Adrenal gland (tissue), 12 donors: ENCODE data around the gene SLC4A9. TPM values are rescaled to one million over a fixed set of nuclear protein-coding genes. Genes with fewer than 3 reads are reported as not detected.

Source experiments
- DNase-seq, 7 donors: peaks; one replicate each; pipeline ENCODE4 v3.0.0-alpha.2; 2019 to 2020
- H3K27ac ChIP-seq, 5 donors: fragments of 200-600 bp; sonication (generic) in 4 of 5; 1 replicate in 3 of 5; 2 replicates in 2 of 5; pipeline versions ENCODE4 v1.5.1 to v1.8.0; 2016 to 2020; ENCODE audit warnings: mild to moderate bottlenecking in 1 of 5
- H3K27me3 ChIP-seq: fragments of 200-600 bp; 2 replicates; pipeline ENCODE4 v1.8.0; 2021
- H3K36me3 ChIP-seq, 2 donors: fragments of 200-600 bp; replicated peaks in 1 of 2; 1 replicate in 1 of 2; 2 replicates in 1 of 2; pipeline versions ENCODE4 v1.5.1 to v1.8.0; 2018 to 2022
- H3K4me1 ChIP-seq, 2 donors: fragments of 200-600 bp; replicated peaks in 1 of 2; 1 replicate in 1 of 2; 2 replicates in 1 of 2; pipeline versions ENCODE4 v1.5.1 to v1.8.0; 2018 to 2021
- H3K4me3 ChIP-seq, 4 donors: fragments of 200-600 bp; sonication (generic) in 3 of 4; one replicate each; pipeline ENCODE4 v1.5.1; 2016 to 2018
- H3K9me3 ChIP-seq, 3 donors: fragments of 200-600 bp; sonication (generic) in 1 of 3; replicated peaks in 1 of 3; 1 replicate in 2 of 3; 2 replicates in 1 of 3; pipeline versions ENCODE4 v1.5.1 to v1.8.0; 2016 to 2021
- POLR2A ChIP-seq, 2 donors: fragments of 450-650 bp; IDR thresholded peaks; one replicate each; pipeline ENCODE4 v1.6.1; 2017; ENCODE audit warnings: antibody characterized with exemption in 2 of 2, mild to moderate bottlenecking in 2 of 2, moderate library complexity in 1 of 2
- WGBS, 4 donors: extraction: QIAGEN DNeasy Blood & Tissue Kit in 2 of 4; methylation state at CpG; one replicate each; pipeline versions ENCODE4 v1.1.5 to v1.1.7; 2013 to 2017; 5-methylcytosine and 5-hydroxymethylcytosine counted together
- intact Hi-C, 2 donors: fragments of 100-400 bp; cut with DNase I; formaldehyde crosslinking; loops; one replicate each; pipeline versions ENCODE4 v1.14.1 to v1.15.0; 2022 to 2023
- polyA plus RNA-seq, 3 donors: library from polyadenylated mRNA; stranded (reverse); fragments of 200-250 nt in 2 of 3; fragments of 350-450 nt in 1 of 3; fragmentation: Illumina TruSeq in 1 of 3; extraction: RNeasy Lipid Tissue Mini Kit (QIAGEN cat#74804) in 1 of 3; gene quantifications; one replicate each; pipeline ENCODE4 v1.2.3, GENCODE V29; 2013 to 2014
- total RNA-seq, 9 donors: library from RNA; depleted of rRNA in 4 of 9; stranded (reverse); fragments of >200 nt in 4 of 9; fragments of 120-200 nt in 1 of 9; fragmentation: NEBNext Ultra II Directional in 1 of 9; extraction: Animal tissue kit (Norgen Biotek cat#: 25700) in 1 of 9; gene quantifications; one replicate each; pipeline versions ENCODE4 v1.1.0 to v1.2.4, GENCODE V29; 2013 to 2023
- TF ChIP-seq, protein P1 (sequence below), 6 experiments: fragments of 450-650 bp in 4 of 6; fragments of 200-600 bp in 2 of 6; sonication (generic) in 1 of 6; IDR thresholded peaks; 1 replicate in 5 of 6; 2 replicates in 1 of 6; pipeline versions ENCODE4 v1.5.1 to v1.8.0; 2016 to 2021; ENCODE audit warnings: antibody characterized with exemption in 6 of 6, mild to moderate bottlenecking in 2 of 6, moderate library complexity in 1 of 6
- donor health status: healthy with polysubstance abuse.
- donor health status: Bipolar disorder and iron deficiency.
- donor health status: DM: yes; HTN: yes; CAD: no.
- donor health status: DM: no; HTN: no; CAD: no.
- donor health status: DM: no; HTN: no; CAD: no.
- donor health status: DM: yes; HTN: yes; CAD: no.

Gene SLC4A9
- total and polyA plus RNA-seq, 12 donors, result 0.13 to 0.32 TPM; not detected in 10

DNA sequence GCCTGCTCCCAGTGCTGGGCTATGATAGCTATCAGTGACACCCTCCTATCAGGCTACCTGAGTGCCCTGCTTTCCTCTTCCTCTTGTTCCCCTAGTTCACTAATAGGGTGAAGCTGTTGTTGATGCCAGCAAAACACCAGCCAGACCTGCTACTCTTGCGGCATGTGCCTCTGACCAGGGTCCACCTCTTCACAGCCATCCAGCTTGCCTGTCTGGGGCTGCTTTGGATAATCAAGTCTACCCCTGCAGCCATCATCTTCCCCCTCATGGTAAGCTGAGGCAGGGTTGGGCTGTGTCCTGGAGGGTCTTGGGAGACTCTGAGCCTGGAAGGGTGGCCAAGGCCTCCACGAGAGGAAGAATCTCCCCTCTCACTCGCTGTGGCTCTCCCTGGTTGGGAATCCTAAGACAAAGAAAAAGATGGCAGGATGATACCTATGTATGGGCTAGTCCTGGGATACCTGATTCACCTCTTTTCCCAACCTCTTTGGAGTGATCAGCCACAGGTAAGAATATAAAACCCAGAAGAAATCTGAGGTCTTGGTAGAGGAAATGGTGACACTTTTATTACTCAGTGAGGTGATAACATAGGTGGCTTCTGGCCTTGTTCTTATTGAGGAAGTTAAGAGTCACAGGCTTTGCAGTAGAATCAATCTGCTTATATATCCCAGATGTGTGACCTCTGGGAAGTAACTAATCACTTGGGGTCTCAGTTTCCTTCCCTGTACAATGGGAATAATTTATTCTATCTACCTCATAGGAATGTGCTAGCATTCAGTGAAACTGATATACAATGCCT is 11.6 kb downstream of the SLC4A9 start:
- Histone ChIP-seq H3K4me3 (no peak overlapping the region), H3K27me3 (no peaks in the 10 kb centered on the region), H3K36me3 (no peaks in the 10 kb centered on the region), H3K4me1 (no peaks in the 10 kb centered on the region), H3K27ac (no peak overlapping the region), H3K9me3 (no peaks in the 10 kb centered on the region)
- no peak for DNase-seq
- intact Hi-C loops, result no loop called here
- no peak for TF ChIP-seq POLR2A (IDR thresholded peaks at IDR 0.05)
- TF ChIP-seq, protein P1, sequence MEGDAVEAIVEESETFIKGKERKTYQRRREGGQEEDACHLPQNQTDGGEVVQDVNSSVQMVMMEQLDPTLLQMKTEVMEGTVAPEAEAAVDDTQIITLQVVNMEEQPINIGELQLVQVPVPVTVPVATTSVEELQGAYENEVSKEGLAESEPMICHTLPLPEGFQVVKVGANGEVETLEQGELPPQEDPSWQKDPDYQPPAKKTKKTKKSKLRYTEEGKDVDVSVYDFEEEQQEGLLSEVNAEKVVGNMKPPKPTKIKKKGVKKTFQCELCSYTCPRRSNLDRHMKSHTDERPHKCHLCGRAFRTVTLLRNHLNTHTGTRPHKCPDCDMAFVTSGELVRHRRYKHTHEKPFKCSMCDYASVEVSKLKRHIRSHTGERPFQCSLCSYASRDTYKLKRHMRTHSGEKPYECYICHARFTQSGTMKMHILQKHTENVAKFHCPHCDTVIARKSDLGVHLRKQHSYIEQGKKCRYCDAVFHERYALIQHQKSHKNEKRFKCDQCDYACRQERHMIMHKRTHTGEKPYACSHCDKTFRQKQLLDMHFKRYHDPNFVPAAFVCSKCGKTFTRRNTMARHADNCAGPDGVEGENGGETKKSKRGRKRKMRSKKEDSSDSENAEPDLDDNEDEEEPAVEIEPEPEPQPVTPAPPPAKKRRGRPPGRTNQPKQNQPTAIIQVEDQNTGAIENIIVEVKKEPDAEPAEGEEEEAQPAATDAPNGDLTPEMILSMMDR (IDR thresholded peaks at IDR 0.05), result no peak
- WGBS, 4 donors, result 75 to 96% (median 86%) methylated on average over 3 of the region's 3 CpGs

- no peak overlapping the region for H3K27ac ChIP-seq
- no peak for TF ChIP-seq POLR2A (IDR thresholded peaks at IDR 0.05)
- TF ChIP-seq, protein P1 (IDR thresholded peaks at IDR 0.05), result peak; percentile 70 to 85 (median 76)
- DNase-seq, result peak; percentile 62 to 85 (median 76)
- H3K9me3 ChIP-seq, result no peaks in the 10 kb centered on the region
- no peaks in the 10 kb centered on the region for H3K4me1 ChIP-seq
- no peak overlapping the region for H3K4me3 ChIP-seq
- intact Hi-C loops, result no loop called here
- H3K27me3 ChIP-seq, result no peaks in the 10 kb centered on the region
- 4 to 6% (median 5%) methylated on average over 2 of the region's 2 CpGs for WGBS, 4 donors
- H3K36me3 ChIP-seq, result no peaks in the 10 kb centered on the region
Measured at GRCh38 chr5:140372971-140373487, 13.0 kb downstream of the SLC4A9 start.

DNA sequence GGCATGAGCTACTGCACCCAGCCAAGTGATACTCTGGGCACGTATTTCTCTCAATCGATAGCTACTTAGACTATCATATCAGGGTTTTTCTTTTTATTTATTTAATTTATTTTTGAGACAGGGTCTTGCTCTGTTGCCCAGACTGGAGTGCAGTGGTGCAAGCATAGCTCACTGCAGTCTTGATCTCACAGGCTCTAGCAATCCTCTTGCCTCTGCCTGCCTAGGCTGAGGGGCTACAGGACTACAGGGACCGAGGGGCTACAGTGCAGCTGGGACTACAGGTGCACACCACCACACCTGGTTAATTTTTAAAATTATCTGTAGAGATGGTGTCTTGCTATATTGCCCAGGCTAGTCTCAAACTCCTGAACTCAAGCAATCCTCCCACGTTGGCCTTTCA is 21.4 kb downstream of the SLC4A9 start:
- TF ChIP-seq, protein P1 (IDR thresholded peaks at IDR 0.05), result no peak
- TF ChIP-seq POLR2A (IDR thresholded peaks at IDR 0.05), result no peak
- Histone ChIP-seq H3K36me3 (no peaks in the 10 kb centered on the region), H3K4me3 (no peak overlapping the region), H3K27me3 (no peaks in the 10 kb centered on the region), H3K4me1 (no peaks in the 10 kb centered on the region), H3K27ac (no peak overlapping the region), H3K9me3 (no peaks in the 10 kb centered on the region)
- DNase-seq, result no peak
- intact Hi-C loops, result no loop called here
- 87 to 90% (median 88%) methylated on average over 3 to 4 of the region's 4 CpGs for WGBS, 4 donors

DNA sequence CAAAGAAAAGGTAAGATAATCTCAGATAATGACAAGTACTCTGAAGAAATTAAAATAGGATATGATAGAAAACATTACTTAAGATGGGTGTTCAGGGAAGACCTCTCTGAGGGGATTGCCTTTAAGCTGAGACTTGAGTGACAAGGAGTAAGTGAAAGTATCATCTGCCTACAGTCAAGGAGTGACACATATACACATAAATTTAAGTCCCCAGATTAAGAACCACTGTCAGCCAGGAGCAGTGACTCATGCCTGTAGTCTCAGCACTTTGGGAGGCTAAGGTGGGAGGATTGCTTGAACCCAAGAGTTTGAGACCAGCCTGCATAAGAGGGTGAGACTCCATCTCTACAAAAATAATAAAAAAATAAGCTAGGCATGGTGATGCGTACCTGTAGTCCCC is 22.0 kb downstream of the SLC4A9 start:
- DNase-seq, result no peak

More for the DNA sequence above, 22.0 kb downstream of the SLC4A9 start:
- H3K36me3 ChIP-seq, result no peaks in the 10 kb centered on the region
- no peaks in the 10 kb centered on the region for H3K27me3 ChIP-seq
- intact Hi-C loops, result no loop called here
- H3K4me1 ChIP-seq, result no peaks in the 10 kb centered on the region
- WGBS, 4 donors, result 89 to 96% (median 94%) methylated on average over 1 of the region's 1 CpG
- no peaks in the 10 kb centered on the region for H3K9me3 ChIP-seq
- H3K27ac ChIP-seq, result no peak overlapping the region
- TF ChIP-seq, protein P1 (IDR thresholded peaks at IDR 0.05), result no peak
- TF ChIP-seq POLR2A (IDR thresholded peaks at IDR 0.05), result no peak
- no peak overlapping the region for H3K4me3 ChIP-seq
